NB4 (cell line): ENCODE data around the gene TMEM145.
"Not testable (repeated sequence)": the region's sequence is repeated elsewhere in the genome, so short reads cannot be mapped to it uniquely, and the experiment has no call there.

ENCODE experiments used
- POLR2A ChIP-seq: IDR thresholded peaks from 2 replicates; pipeline ENCODE4 v1.6.1; 2011; ENCODE audit warnings: mild to moderate bottlenecking; ENCODE audit not compliant: insufficient read length; ENCODE audit errors: extremely low read depth
- TF ChIP-seq, protein P1 (sequence below): IDR thresholded peaks from one replicate; pipeline ENCODE4 v1.5.1; 2012; ENCODE audit warnings: low read depth, low read length

DNA sequence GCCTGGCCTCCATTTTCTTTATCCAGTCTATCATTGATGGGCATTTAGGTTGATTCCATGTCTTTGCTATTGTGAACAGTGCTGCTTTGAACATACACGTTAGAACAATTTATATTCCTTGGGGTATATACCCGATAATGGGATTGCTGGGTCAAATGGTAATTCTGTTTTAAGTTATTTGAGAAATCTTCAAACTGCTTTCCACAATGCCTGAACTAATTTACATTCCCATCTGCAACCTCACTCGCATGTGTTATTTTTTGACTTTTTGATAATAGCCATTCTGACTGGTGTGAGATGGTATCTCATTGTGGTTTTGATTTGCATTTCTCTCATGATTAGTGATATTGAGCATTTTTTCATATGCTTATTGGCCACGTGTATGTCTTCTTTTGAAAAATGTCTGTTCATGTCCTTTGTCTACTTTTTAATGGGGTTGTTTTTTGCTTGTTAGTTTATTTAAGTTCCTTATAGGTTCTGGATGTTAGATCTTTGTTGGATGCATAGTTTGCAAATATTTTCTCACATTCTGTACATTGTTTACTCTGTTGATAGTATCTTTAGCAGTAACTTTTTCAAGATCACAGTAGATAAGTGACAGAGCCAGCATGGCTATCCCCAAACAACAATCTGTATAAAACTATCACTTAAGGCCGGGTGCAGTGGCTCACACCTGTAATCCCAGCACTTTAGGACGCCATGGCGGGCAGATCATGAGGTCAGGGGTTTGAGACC lies 26.2 kb downstream of the TMEM145 start:
- TF ChIP-seq, protein P1, sequence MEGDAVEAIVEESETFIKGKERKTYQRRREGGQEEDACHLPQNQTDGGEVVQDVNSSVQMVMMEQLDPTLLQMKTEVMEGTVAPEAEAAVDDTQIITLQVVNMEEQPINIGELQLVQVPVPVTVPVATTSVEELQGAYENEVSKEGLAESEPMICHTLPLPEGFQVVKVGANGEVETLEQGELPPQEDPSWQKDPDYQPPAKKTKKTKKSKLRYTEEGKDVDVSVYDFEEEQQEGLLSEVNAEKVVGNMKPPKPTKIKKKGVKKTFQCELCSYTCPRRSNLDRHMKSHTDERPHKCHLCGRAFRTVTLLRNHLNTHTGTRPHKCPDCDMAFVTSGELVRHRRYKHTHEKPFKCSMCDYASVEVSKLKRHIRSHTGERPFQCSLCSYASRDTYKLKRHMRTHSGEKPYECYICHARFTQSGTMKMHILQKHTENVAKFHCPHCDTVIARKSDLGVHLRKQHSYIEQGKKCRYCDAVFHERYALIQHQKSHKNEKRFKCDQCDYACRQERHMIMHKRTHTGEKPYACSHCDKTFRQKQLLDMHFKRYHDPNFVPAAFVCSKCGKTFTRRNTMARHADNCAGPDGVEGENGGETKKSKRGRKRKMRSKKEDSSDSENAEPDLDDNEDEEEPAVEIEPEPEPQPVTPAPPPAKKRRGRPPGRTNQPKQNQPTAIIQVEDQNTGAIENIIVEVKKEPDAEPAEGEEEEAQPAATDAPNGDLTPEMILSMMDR = not testable (repeated sequence)
- TF ChIP-seq POLR2A = not testable (repeated sequence)
